K562 (cell line): Measurements from ENCODE around the gene DSCAM.

ENCODE experiments used
- CEBPB ChIP-seq: fragments of 450-650 bp; IDR thresholded peaks from 2 replicates; pipeline ENCODE4 v1.6.1; 2016; ENCODE audit warnings: missing genetic modification characterization, missing compliant biosample characterization
- GTF2A2 ChIP-seq: IDR thresholded peaks from 2 replicates; pipeline ENCODE4 v1.6.1; 2016; ENCODE audit warnings: mild to moderate bottlenecking, missing genetic modification characterization, missing compliant biosample characterization
- ILK ChIP-seq: fragments of 450-650 bp; IDR thresholded peaks from 2 replicates; pipeline ENCODE4 v1.6.1; 2016; ENCODE audit warnings: missing genetic modification characterization, low read depth, mild to moderate bottlenecking, missing compliant biosample characterization, moderate library complexity, borderline replicate concordance
- MAZ ChIP-seq, 2 experiments: fragments of 450-650 bp in 1 of 2; sonication (generic) in 1 of 2; formaldehyde crosslinking; IDR thresholded peaks in 1 of 2; conservative IDR thresholded peaks in 1 of 2; 2 replicates each; pipeline versions ENCODE4 v1.4.0 to v1.5.0; 2020; ENCODE audit warnings: mild to moderate bottlenecking in 1 of 2, missing genetic modification reagents in 1 of 2
- RFX5 ChIP-seq: IDR thresholded peaks from 2 replicates; pipeline ENCODE4 v1.6.1; 2011; ENCODE audit warnings: low read depth, mild to moderate bottlenecking, improper control_type of control experiment, low read length
- TCF3 ChIP-seq: sonication (generic); formaldehyde crosslinking; IDR thresholded peaks from 2 replicates; pipeline ENCODE4 v1.4.0; 2020; ENCODE audit warnings: mild to moderate bottlenecking, missing genetic modification reagents
- ZNF24 ChIP-seq: fragments of 450-650 bp; IDR thresholded peaks from 2 replicates; pipeline ENCODE4 v1.6.1; 2016
- TF ChIP-seq, protein P1 (sequence below): fragments of 450-650 bp; IDR thresholded peaks from 2 replicates; pipeline ENCODE4 v1.6.1; 2016; ENCODE audit warnings: mild to moderate bottlenecking
- TF ChIP-seq, protein P2 (sequence below): sonication (generic); formaldehyde crosslinking; IDR thresholded peaks from 2 replicates; pipeline ENCODE4 v1.9.0; 2022; ENCODE audit warnings: mild to moderate bottlenecking, missing genetic modification reagents
- TF ChIP-seq, protein P3 (sequence below), 2 experiments: fragments of 450-650 bp; formaldehyde crosslinking in 1 of 2; IDR thresholded peaks; 2 replicates each; pipeline versions ENCODE4 v1.4.0 to v1.6.1; 2014 to 2020; ENCODE audit warnings: mild to moderate bottlenecking in 2 of 2, borderline replicate concordance in 1 of 2, low read depth in 1 of 2
- TF ChIP-seq, protein P4 (sequence below), 3 experiments: fragments of 200-800 bp in 1 of 3; fragments of 250-450 bp in 1 of 3; fragments of 450-650 bp in 1 of 3; sonication (Bioruptor Pico) in 1 of 3; sonication (Bioruptor generic) in 1 of 3; formaldehyde crosslinking in 1 of 3; IDR thresholded peaks; 2 replicates each; pipeline versions ENCODE4 v1.6.1 to v1.8.0; 2016 to 2022; ENCODE audit warnings: mild to moderate bottlenecking in 2 of 3, missing genetic modification characterization in 2 of 3, missing compliant biosample characterization in 1 of 3, moderate library complexity in 1 of 3

DNA sequence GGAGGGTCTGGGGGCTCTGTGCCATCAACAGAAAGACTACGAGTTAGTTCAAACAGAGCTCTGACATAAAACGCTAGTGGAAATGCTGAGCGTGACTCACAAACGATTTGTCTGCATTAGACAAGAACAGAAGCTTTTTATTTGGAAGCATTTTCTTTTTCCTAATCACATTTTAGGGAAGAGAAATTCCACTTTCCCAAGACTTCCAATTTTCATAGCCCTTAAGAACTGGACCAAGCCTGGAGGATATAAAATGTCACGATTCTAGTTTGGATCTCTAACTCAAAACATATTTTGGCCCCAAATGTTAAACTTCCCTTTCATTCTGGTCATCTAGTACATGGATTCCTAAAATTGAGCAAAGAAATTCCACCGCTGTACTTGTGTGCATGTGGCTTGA, 659.7 kb downstream of the DSCAM start:
- no peak for TF ChIP-seq GTF2A2 (tag)
- TF ChIP-seq, protein P1, sequence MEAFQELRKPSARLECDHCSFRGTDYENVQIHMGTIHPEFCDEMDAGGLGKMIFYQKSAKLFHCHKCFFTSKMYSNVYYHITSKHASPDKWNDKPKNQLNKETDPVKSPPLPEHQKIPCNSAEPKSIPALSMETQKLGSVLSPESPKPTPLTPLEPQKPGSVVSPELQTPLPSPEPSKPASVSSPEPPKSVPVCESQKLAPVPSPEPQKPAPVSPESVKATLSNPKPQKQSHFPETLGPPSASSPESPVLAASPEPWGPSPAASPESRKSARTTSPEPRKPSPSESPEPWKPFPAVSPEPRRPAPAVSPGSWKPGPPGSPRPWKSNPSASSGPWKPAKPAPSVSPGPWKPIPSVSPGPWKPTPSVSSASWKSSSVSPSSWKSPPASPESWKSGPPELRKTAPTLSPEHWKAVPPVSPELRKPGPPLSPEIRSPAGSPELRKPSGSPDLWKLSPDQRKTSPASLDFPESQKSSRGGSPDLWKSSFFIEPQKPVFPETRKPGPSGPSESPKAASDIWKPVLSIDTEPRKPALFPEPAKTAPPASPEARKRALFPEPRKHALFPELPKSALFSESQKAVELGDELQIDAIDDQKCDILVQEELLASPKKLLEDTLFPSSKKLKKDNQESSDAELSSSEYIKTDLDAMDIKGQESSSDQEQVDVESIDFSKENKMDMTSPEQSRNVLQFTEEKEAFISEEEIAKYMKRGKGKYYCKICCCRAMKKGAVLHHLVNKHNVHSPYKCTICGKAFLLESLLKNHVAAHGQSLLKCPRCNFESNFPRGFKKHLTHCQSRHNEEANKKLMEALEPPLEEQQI: no peak
- TF ChIP-seq TCF3: no peak
- TF ChIP-seq MAZ (CRISPR knock-in tag; conservative IDR thresholded peaks at IDR 0.05 in 1 of 2, IDR thresholded peaks at IDR 0.05 in 1 of 2): no peak
- TF ChIP-seq CEBPB (tag): no peak
- TF ChIP-seq, protein P2, sequence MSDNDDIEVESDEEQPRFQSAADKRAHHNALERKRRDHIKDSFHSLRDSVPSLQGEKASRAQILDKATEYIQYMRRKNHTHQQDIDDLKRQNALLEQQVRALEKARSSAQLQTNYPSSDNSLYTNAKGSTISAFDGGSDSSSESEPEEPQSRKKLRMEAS: no peak
- TF ChIP-seq, protein P3, sequence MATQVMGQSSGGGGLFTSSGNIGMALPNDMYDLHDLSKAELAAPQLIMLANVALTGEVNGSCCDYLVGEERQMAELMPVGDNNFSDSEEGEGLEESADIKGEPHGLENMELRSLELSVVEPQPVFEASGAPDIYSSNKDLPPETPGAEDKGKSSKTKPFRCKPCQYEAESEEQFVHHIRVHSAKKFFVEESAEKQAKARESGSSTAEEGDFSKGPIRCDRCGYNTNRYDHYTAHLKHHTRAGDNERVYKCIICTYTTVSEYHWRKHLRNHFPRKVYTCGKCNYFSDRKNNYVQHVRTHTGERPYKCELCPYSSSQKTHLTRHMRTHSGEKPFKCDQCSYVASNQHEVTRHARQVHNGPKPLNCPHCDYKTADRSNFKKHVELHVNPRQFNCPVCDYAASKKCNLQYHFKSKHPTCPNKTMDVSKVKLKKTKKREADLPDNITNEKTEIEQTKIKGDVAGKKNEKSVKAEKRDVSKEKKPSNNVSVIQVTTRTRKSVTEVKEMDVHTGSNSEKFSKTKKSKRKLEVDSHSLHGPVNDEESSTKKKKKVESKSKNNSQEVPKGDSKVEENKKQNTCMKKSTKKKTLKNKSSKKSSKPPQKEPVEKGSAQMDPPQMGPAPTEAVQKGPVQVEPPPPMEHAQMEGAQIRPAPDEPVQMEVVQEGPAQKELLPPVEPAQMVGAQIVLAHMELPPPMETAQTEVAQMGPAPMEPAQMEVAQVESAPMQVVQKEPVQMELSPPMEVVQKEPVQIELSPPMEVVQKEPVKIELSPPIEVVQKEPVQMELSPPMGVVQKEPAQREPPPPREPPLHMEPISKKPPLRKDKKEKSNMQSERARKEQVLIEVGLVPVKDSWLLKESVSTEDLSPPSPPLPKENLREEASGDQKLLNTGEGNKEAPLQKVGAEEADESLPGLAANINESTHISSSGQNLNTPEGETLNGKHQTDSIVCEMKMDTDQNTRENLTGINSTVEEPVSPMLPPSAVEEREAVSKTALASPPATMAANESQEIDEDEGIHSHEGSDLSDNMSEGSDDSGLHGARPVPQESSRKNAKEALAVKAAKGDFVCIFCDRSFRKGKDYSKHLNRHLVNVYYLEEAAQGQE (IDR thresholded peaks at IDR 0.05; ENCODE audit: borderline replicate concordance): no peak
- TF ChIP-seq, protein P3 (CRISPR knock-in tag; IDR thresholded peaks at IDR 0.05; ENCODE audit: low read depth): no peak
- no peak for TF ChIP-seq ZNF24
- TF ChIP-seq RFX5: no peak
- TF ChIP-seq ILK (tag): no peak
- TF ChIP-seq, protein P4, sequence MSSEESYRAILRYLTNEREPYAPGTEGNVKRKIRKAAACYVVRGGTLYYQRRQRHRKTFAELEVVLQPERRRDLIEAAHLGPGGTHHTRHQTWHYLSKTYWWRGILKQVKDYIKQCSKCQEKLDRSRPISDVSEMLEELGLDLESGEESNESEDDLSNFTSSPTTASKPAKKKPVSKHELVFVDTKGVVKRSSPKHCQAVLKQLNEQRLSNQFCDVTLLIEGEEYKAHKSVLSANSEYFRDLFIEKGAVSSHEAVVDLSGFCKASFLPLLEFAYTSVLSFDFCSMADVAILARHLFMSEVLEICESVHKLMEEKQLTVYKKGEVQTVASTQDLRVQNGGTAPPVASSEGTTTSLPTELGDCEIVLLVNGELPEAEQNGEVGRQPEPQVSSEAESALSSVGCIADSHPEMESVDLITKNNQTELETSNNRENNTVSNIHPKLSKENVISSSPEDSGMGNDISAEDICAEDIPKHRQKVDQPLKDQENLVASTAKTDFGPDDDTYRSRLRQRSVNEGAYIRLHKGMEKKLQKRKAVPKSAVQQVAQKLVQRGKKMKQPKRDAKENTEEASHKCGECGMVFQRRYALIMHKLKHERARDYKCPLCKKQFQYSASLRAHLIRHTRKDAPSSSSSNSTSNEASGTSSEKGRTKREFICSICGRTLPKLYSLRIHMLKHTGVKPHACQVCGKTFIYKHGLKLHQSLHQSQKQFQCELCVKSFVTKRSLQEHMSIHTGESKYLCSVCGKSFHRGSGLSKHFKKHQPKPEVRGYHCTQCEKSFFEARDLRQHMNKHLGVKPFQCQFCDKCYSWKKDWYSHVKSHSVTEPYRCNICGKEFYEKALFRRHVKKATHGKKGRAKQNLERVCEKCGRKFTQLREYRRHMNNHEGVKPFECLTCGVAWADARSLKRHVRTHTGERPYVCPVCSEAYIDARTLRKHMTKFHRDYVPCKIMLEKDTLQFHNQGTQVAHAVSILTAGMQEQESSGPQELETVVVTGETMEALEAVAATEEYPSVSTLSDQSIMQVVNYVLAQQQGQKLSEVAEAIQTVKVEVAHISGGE (CRISPR knock-in tag; IDR thresholded peaks at IDR 0.05): no peak
